ENCODE results near the gene NKAIN2. TPM values are rescaled to one million over a fixed set of nuclear protein-coding genes. Genes with fewer than 3 reads are reported as not detected.

NKAIN2 gene
- total RNA-seq, 2 experiments from 2014 or later = not detected

GRCh38 chr6:124655866-124656265 is 852.2 kb downstream of the NKAIN2 start:
- Mint-ChIP-seq H3K36me3 (no peaks in the 10 kb centered on the region), H3K4me3 (no peak overlapping the region), H3K27me3 (no peaks in the 10 kb centered on the region), H3K9me3 (no peaks in the 10 kb centered on the region), H3K27ac (no peak overlapping the region), H3K4me1 (no peaks in the 10 kb centered on the region)
- DNase-seq = no peak

- no peak for DNase-seq
- Mint-ChIP-seq H3K4me3 (no peak overlapping the region), H3K4me1 (no peaks in the 10 kb centered on the region), H3K36me3 (no peaks in the 10 kb centered on the region), H3K27me3 (no peaks in the 10 kb centered on the region), H3K9me3 (no peaks in the 10 kb centered on the region), H3K27ac (no peak overlapping the region)
Measured at GRCh38 chr6:124658053-124658452, 854.4 kb downstream of the NKAIN2 start.

- no peak for DNase-seq
- Mint-ChIP-seq H3K4me3 (no peak overlapping the region), H3K36me3 (no peaks in the 10 kb centered on the region), H3K9me3 (no peaks in the 10 kb centered on the region), H3K27me3 (no peaks in the 10 kb centered on the region), H3K4me1 (no peaks in the 10 kb centered on the region), H3K27ac (no peak overlapping the region)
Measured at GRCh38 chr6:124659427-124659826, 855.8 kb downstream of the NKAIN2 start.

GRCh38 chr6:124660185-124660584 is 856.5 kb downstream of the NKAIN2 start:
- no peak overlapping the region for H3K4me3 Mint-ChIP-seq
- H3K36me3 Mint-ChIP-seq = no peaks in the 10 kb centered on the region
- no peaks in the 10 kb centered on the region for H3K4me1 Mint-ChIP-seq
- H3K27me3 Mint-ChIP-seq = no peaks in the 10 kb centered on the region
- DNase-seq = no peak
- H3K9me3 Mint-ChIP-seq = no peaks in the 10 kb centered on the region
- no peak overlapping the region for H3K27ac Mint-ChIP-seq

GRCh38 chr6:124661097-124661661 is 857.5 kb downstream of the NKAIN2 start:
- Mint-ChIP-seq H3K27ac (no peak overlapping the region), H3K27me3 (no peaks in the 10 kb centered on the region)

GRCh38 chr6:124668028-124668427 is 864.4 kb downstream of the NKAIN2 start:
- Mint-ChIP-seq H3K36me3 (no peaks in the 10 kb centered on the region), H3K4me1 (no peaks in the 10 kb centered on the region), H3K27me3 (no peaks in the 10 kb centered on the region), H3K4me3 (no peak overlapping the region), H3K9me3 (no peaks in the 10 kb centered on the region), H3K27ac (no peak overlapping the region)
- no peak for DNase-seq

More at GRCh38 chr6:124661097-124661661, 857.5 kb downstream of the NKAIN2 start:
- no peaks in the 10 kb centered on the region for H3K36me3 Mint-ChIP-seq
- no peaks in the 10 kb centered on the region for H3K4me1 Mint-ChIP-seq
- H3K9me3 Mint-ChIP-seq = no peaks in the 10 kb centered on the region
- no peak for DNase-seq
- no peak overlapping the region for H3K4me3 Mint-ChIP-seq

- Mint-ChIP-seq H3K4me3 (no peak overlapping the region), H3K27me3 (no peaks in the 10 kb centered on the region), H3K9me3 (peaks cover 5% of the 10 kb centered on the region), H3K36me3 (no peaks in the 10 kb centered on the region), H3K4me1 (no peaks in the 10 kb centered on the region), H3K27ac (no peak overlapping the region)
- no peak for DNase-seq
Measured at GRCh38 chr6:124669713-124670480, 866.2 kb downstream of the NKAIN2 start.

- peaks cover 10% of the 10 kb centered on the region for H3K9me3 Mint-ChIP-seq
- no peaks in the 10 kb centered on the region for H3K36me3 Mint-ChIP-seq
- no peak for DNase-seq
- no peaks in the 10 kb centered on the region for H3K27me3 Mint-ChIP-seq
- no peak overlapping the region for H3K4me3 Mint-ChIP-seq
- no peak overlapping the region for H3K27ac Mint-ChIP-seq
- no peaks in the 10 kb centered on the region for H3K4me1 Mint-ChIP-seq
Measured at GRCh38 chr6:124670801-124671200, 867.1 kb downstream of the NKAIN2 start.

GRCh38 chr6:124671324-124671723 is 867.7 kb downstream of the NKAIN2 start:
- Mint-ChIP-seq H3K9me3 (peaks cover 12% of the 10 kb centered on the region), H3K27ac (no peak overlapping the region), H3K36me3 (no peaks in the 10 kb centered on the region)

GRCh38 chr6:124674042-124674441 is 870.4 kb downstream of the NKAIN2 start:
- Mint-ChIP-seq H3K27ac (no peak overlapping the region), H3K4me3 (no peak overlapping the region), H3K4me1 (no peaks in the 10 kb centered on the region), H3K9me3 (peaks cover 26% of the 10 kb centered on the region), H3K27me3 (no peaks in the 10 kb centered on the region), H3K36me3 (no peaks in the 10 kb centered on the region)
- no peak for DNase-seq

More at GRCh38 chr6:124671324-124671723, 867.7 kb downstream of the NKAIN2 start:
- H3K4me1 Mint-ChIP-seq = no peaks in the 10 kb centered on the region
- no peak for DNase-seq
- no peaks in the 10 kb centered on the region for H3K27me3 Mint-ChIP-seq
- H3K4me3 Mint-ChIP-seq = no peak overlapping the region

- no peaks in the 10 kb centered on the region for H3K36me3 Mint-ChIP-seq
- H3K4me3 Mint-ChIP-seq = no peak overlapping the region
- H3K27me3 Mint-ChIP-seq = no peaks in the 10 kb centered on the region
- DNase-seq = no peak
- peaks cover 27% of the 10 kb centered on the region for H3K9me3 Mint-ChIP-seq
- H3K27ac Mint-ChIP-seq = no peak overlapping the region
- H3K4me1 Mint-ChIP-seq = no peaks in the 10 kb centered on the region
Measured at GRCh38 chr6:124676033-124676432, 872.4 kb downstream of the NKAIN2 start.

GRCh38 chr6:124677874-124678273 is 874.2 kb downstream of the NKAIN2 start:
- Mint-ChIP-seq H3K27ac (no peak overlapping the region), H3K4me1 (no peaks in the 10 kb centered on the region), H3K36me3 (no peaks in the 10 kb centered on the region), H3K9me3 (peaks cover 27% of the 10 kb centered on the region), H3K27me3 (no peaks in the 10 kb centered on the region), H3K4me3 (no peak overlapping the region)
- DNase-seq = no peak

- no peak overlapping the region for H3K27ac Mint-ChIP-seq
- DNase-seq = no peak
- H3K4me1 Mint-ChIP-seq = no peaks in the 10 kb centered on the region
- no peak overlapping the region for H3K4me3 Mint-ChIP-seq
- H3K27me3 Mint-ChIP-seq = no peaks in the 10 kb centered on the region
- peaks cover 24% of the 10 kb centered on the region for H3K9me3 Mint-ChIP-seq
- no peaks in the 10 kb centered on the region for H3K36me3 Mint-ChIP-seq
Measured at GRCh38 chr6:124679387-124679786, 875.7 kb downstream of the NKAIN2 start.

GRCh38 chr6:124682751-124683150 is 879.1 kb downstream of the NKAIN2 start:
- H3K4me1 Mint-ChIP-seq = no peaks in the 10 kb centered on the region
- no peak overlapping the region for H3K4me3 Mint-ChIP-seq
- H3K27ac Mint-ChIP-seq = no peak overlapping the region
- peaks cover 12% of the 10 kb centered on the region for H3K9me3 Mint-ChIP-seq
- no peak for DNase-seq
- H3K36me3 Mint-ChIP-seq = no peaks in the 10 kb centered on the region
- no peaks in the 10 kb centered on the region for H3K27me3 Mint-ChIP-seq

GRCh38 chr6:124683507-124683906 is 879.8 kb downstream of the NKAIN2 start:
- Mint-ChIP-seq H3K9me3 (peaks cover 5% of the 10 kb centered on the region), H3K4me1 (no peaks in the 10 kb centered on the region), H3K36me3 (no peaks in the 10 kb centered on the region), H3K4me3 (no peak overlapping the region), H3K27ac (no peak overlapping the region), H3K27me3 (no peaks in the 10 kb centered on the region)
- DNase-seq = no peak

- H3K27me3 Mint-ChIP-seq = no peaks in the 10 kb centered on the region
- H3K4me3 Mint-ChIP-seq = no peak overlapping the region
- DNase-seq = no peak
- H3K9me3 Mint-ChIP-seq = no peaks in the 10 kb centered on the region
- H3K36me3 Mint-ChIP-seq = no peaks in the 10 kb centered on the region
- no peaks in the 10 kb centered on the region for H3K4me1 Mint-ChIP-seq
- H3K27ac Mint-ChIP-seq = no peak overlapping the region
Measured at GRCh38 chr6:124684621-124685020, 881.0 kb downstream of the NKAIN2 start.
